ENCODE data around the gene BBS9. TPM values are rescaled to one million over a fixed set of nuclear protein-coding genes. Genes with fewer than 3 reads are reported as not detected.
"Not testable (repeated sequence)": the region's sequence is repeated elsewhere in the genome, so short reads cannot be mapped to it uniquely, and the experiment has no call there.

Gene BBS9
- total RNA-seq, 1 experiment from 2014 or later: 4.7 TPM

DNA sequence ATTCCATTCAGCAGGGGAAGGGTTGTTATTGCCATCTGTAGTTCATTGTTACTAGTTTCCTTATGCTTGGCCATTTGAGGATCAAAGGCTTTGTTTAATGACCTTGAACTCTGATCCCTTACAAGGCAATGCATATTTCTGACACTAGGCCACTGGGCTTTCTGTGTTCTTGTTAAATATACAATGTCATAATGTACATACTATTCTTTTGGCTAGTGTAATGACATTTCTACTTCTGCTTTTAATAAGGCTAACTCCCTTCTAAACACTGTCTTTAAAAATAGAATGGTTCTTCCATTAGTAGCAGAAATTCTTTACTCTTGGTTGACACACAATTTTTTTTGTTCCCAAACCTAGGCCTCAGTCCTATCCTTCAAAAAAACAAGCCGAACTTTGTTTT lies 86.6 kb downstream of the BBS9 start:
- no peaks in the 10 kb centered on the region for H3K4me1 ChIP-seq
- Mint-ChIP-seq H3K4me3 (ENCODE audit: unreplicated experiment) (no peak overlapping the region), H3K36me3 (ENCODE audit: insufficient read depth, unreplicated experiment) (no peaks in the 10 kb centered on the region), H3K4me1 (ENCODE audit: low read depth, unreplicated experiment) (no peaks in the 10 kb centered on the region), H3K27me3 (ENCODE audit: insufficient read depth, unreplicated experiment) (no peaks in the 10 kb centered on the region), H3K27ac (ENCODE audit: unreplicated experiment) (no peak overlapping the region), H3K9me3 (ENCODE audit: unreplicated experiment) (peaks cover 15% of the 10 kb centered on the region)
- ChIA-PET CTCF (no interaction called here), POLR2A (no interaction called here)
- H3K36me3 ChIP-seq (ENCODE audit: control insufficient read depth, insufficient read depth, low read length): no peaks in the 10 kb centered on the region
- DNase-seq: no peak
- intact Hi-C loops (cut with micrococcal nuclease; ENCODE audit: unreplicated experiment): no loop called here
- H3K4me3 ChIP-seq (ENCODE audit: low read depth, low read length): no peak overlapping the region
- no peaks in the 10 kb centered on the region for H3K27me3 ChIP-seq (replicated peaks; ENCODE audit: control insufficient read depth, insufficient read depth, low read length)
- BruUV-seq (replicated peaks): no TSS peak
- no peaks in the 10 kb centered on the region for H3K9me3 ChIP-seq
- TF ChIP-seq, protein P1, sequence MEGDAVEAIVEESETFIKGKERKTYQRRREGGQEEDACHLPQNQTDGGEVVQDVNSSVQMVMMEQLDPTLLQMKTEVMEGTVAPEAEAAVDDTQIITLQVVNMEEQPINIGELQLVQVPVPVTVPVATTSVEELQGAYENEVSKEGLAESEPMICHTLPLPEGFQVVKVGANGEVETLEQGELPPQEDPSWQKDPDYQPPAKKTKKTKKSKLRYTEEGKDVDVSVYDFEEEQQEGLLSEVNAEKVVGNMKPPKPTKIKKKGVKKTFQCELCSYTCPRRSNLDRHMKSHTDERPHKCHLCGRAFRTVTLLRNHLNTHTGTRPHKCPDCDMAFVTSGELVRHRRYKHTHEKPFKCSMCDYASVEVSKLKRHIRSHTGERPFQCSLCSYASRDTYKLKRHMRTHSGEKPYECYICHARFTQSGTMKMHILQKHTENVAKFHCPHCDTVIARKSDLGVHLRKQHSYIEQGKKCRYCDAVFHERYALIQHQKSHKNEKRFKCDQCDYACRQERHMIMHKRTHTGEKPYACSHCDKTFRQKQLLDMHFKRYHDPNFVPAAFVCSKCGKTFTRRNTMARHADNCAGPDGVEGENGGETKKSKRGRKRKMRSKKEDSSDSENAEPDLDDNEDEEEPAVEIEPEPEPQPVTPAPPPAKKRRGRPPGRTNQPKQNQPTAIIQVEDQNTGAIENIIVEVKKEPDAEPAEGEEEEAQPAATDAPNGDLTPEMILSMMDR (IDR thresholded peaks at IDR 0.05; ENCODE audit: insufficient read depth in 1 of 2, low read depth in 1 of 2, low read length in 1 of 2, severe bottlenecking in 1 of 2, unreplicated experiment in 1 of 2): no peak

DNA sequence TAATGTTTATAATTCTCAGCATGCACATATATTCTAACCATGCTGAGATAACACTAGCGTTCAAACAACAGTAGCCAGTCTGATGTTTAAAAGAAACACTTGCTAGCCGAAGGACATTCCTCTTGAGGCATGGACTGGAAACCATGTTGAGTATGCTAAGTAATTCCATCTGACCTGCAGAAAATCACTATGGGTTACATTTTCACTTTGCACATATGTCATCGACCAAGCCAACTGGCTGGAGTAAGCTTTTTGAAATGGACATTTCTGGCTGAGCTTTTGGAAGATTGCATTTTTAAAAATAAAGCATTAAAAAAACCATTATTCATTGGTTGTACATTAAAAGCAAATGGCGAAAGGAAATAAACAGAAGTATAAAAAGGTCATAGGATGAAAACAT lies 88.2 kb downstream of the BBS9 start:
- TF ChIP-seq, protein P1 (IDR thresholded peaks at IDR 0.05; ENCODE audit: insufficient read depth in 1 of 2, low read depth in 1 of 2, low read length in 1 of 2, severe bottlenecking in 1 of 2, unreplicated experiment in 1 of 2): no peak
- no peak overlapping the region for H3K4me3 ChIP-seq (ENCODE audit: low read depth, low read length)
- H3K27ac Mint-ChIP-seq (ENCODE audit: unreplicated experiment): no peak overlapping the region
- DNase-seq: no peak
- H3K36me3 Mint-ChIP-seq (ENCODE audit: insufficient read depth, unreplicated experiment): no peaks in the 10 kb centered on the region
- CTCF ChIA-PET: no interaction called here
- intact Hi-C loops (cut with micrococcal nuclease; ENCODE audit: unreplicated experiment): no loop called here
- no peaks in the 10 kb centered on the region for H3K27me3 Mint-ChIP-seq (ENCODE audit: insufficient read depth, unreplicated experiment)
- H3K9me3 Mint-ChIP-seq (ENCODE audit: unreplicated experiment): no peaks in the 10 kb centered on the region
- POLR2A ChIA-PET: no interaction called here
- no peaks in the 10 kb centered on the region for H3K4me1 Mint-ChIP-seq (ENCODE audit: low read depth, unreplicated experiment)
- no peaks in the 10 kb centered on the region for H3K4me1 ChIP-seq
- H3K27me3 ChIP-seq (replicated peaks; ENCODE audit: control insufficient read depth, insufficient read depth, low read length): no peaks in the 10 kb centered on the region
- H3K36me3 ChIP-seq (ENCODE audit: control insufficient read depth, insufficient read depth, low read length): no peaks in the 10 kb centered on the region
- H3K4me3 Mint-ChIP-seq (ENCODE audit: unreplicated experiment): no peak overlapping the region
- no TSS peak for BruUV-seq (replicated peaks)
- no peaks in the 10 kb centered on the region for H3K9me3 ChIP-seq

DNA sequence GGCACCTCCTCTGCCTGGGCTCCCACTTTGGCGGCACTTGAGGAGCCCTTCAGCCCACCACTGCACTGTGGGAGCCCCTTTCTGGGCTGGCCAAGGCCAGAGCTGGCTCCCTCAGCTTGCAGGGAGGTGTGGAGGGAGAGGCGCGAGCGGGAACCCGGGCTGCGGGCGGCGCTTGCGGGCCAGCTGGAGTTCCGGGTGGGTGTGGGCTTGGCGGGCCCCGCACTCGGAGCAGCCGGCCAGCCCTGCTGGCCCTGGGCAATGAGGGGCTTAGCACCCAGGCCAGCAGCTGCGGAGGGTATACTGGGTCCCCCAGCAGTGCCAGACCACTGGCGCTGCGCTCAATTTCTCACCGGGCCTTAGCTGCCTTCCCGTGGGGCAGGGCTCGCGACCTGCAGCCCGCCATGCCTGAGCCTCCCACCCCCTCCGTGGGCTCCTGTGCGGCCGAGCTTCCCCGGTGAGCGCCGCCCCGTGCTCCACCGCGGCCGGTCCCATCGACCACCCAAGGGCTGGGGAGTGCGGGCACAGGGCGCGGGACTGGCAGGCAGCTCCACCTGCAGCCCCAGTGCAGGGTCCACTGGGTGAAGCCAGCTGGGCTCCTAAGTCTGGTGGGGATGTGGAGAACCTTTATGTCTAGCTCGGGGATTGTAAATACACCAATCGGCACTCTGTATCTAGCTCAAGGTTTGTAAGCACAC lies 89.6 kb downstream of the BBS9 start:
- H3K36me3 ChIP-seq (ENCODE audit: control insufficient read depth, insufficient read depth, low read length); H3K27me3 Mint-ChIP-seq (ENCODE audit: insufficient read depth, unreplicated experiment); H3K27ac Mint-ChIP-seq (ENCODE audit: unreplicated experiment); H3K4me1 ChIP-seq; intact Hi-C loops (cut with micrococcal nuclease; ENCODE audit: unreplicated experiment); POLR2A ChIA-PET; H3K9me3 Mint-ChIP-seq (ENCODE audit: unreplicated experiment); BruUV-seq (replicated peaks); H3K36me3 Mint-ChIP-seq (ENCODE audit: insufficient read depth, unreplicated experiment); H3K9me3 ChIP-seq; H3K4me1 Mint-ChIP-seq (ENCODE audit: low read depth, unreplicated experiment); H3K27me3 ChIP-seq (replicated peaks; ENCODE audit: control insufficient read depth, insufficient read depth, low read length); H3K4me3 ChIP-seq (ENCODE audit: low read depth, low read length); H3K4me3 Mint-ChIP-seq (ENCODE audit: unreplicated experiment); DNase-seq; CTCF ChIA-PET: not testable (repeated sequence)

GRCh38 chr7:33220231-33220630 lies 90.9 kb downstream of the BBS9 start:
- no peaks in the 10 kb centered on the region for H3K36me3 ChIP-seq (ENCODE audit: control insufficient read depth, insufficient read depth, low read length)
- intact Hi-C loops (cut with micrococcal nuclease; ENCODE audit: unreplicated experiment): no loop called here
- Mint-ChIP-seq H3K36me3 (ENCODE audit: insufficient read depth, unreplicated experiment) (no peaks in the 10 kb centered on the region), H3K27ac (ENCODE audit: unreplicated experiment) (no peak overlapping the region), H3K9me3 (ENCODE audit: unreplicated experiment) (no peaks in the 10 kb centered on the region), H3K27me3 (ENCODE audit: insufficient read depth, unreplicated experiment) (no peaks in the 10 kb centered on the region), H3K4me1 (ENCODE audit: low read depth, unreplicated experiment) (no peaks in the 10 kb centered on the region), H3K4me3 (ENCODE audit: unreplicated experiment) (no peak overlapping the region)
- no peaks in the 10 kb centered on the region for H3K27me3 ChIP-seq (replicated peaks; ENCODE audit: control insufficient read depth, insufficient read depth, low read length)
- BruUV-seq (replicated peaks): no TSS peak
- TF ChIP-seq, protein P1 (IDR thresholded peaks at IDR 0.05; ENCODE audit: insufficient read depth in 1 of 2, low read depth in 1 of 2, low read length in 1 of 2, severe bottlenecking in 1 of 2, unreplicated experiment in 1 of 2): no peak
- H3K4me3 ChIP-seq (ENCODE audit: low read depth, low read length): no peak overlapping the region
- ChIA-PET CTCF (no interaction called here), POLR2A (no interaction called here)
- no peaks in the 10 kb centered on the region for H3K4me1 ChIP-seq
- no peak for DNase-seq
- H3K9me3 ChIP-seq: no peaks in the 10 kb centered on the region
